CD4-positive, alpha-beta T cell treated with Interferon gamma for 1 hour (primary cell): ENCODE results near the gene SLC26A11.
"Not testable (repeated sequence)": the region's sequence is repeated elsewhere in the genome, so short reads cannot be mapped to it uniquely, and the experiment has no call there.

Experiments used
- DNase-seq: peaks from one replicate; pipeline ENCODE4 v3.0.0-alpha.2; 2020

The SLC26A11 gene

GRCh38 chr17:80263253-80264204 is 43.3 kb downstream of the SLC26A11 start:
- DNase-seq: peak; percentile 86

GRCh38 chr17:80264205-80265075 is 44.2 kb downstream of the SLC26A11 start:
- peak; percentile 43 for DNase-seq

GRCh38 chr17:80265205-80266068 is 45.2 kb downstream of the SLC26A11 start:
- peak; percentile 59 for DNase-seq

- no peak for DNase-seq
Measured at GRCh38 chr17:80267391-80267790, 47.2 kb downstream of the SLC26A11 start.

- no peak for DNase-seq
Measured at GRCh38 chr17:80268427-80268826, 48.2 kb downstream of the SLC26A11 start.

GRCh38 chr17:80269405-80269807 is 49.2 kb downstream of the SLC26A11 start:
- no peak for DNase-seq

- no peak for DNase-seq
Measured at GRCh38 chr17:80270104-80270503, 49.9 kb downstream of the SLC26A11 start.

- peak; percentile 18 for DNase-seq
Measured at GRCh38 chr17:80270836-80271235, 50.6 kb downstream of the SLC26A11 start.

- DNase-seq: no peak
Measured at GRCh38 chr17:80272366-80272765, 52.1 kb downstream of the SLC26A11 start.

- DNase-seq: peak; percentile 18
Measured at GRCh38 chr17:80274331-80274730, 54.1 kb downstream of the SLC26A11 start.

- DNase-seq: no peak
Measured at GRCh38 chr17:80274871-80275449, 54.7 kb downstream of the SLC26A11 start.

- not testable (repeated sequence) for DNase-seq
Measured at GRCh38 chr17:80275857-80276256, 55.6 kb downstream of the SLC26A11 start.

- DNase-seq: no peak
Measured at GRCh38 chr17:80277751-80278671, 57.8 kb downstream of the SLC26A11 start.

- no peak for DNase-seq
Measured at GRCh38 chr17:80279895-80280294, 59.7 kb downstream of the SLC26A11 start.

GRCh38 chr17:80281516-80281915 is 61.3 kb downstream of the SLC26A11 start:
- no peak for DNase-seq

- DNase-seq: no peak
Measured at GRCh38 chr17:80283116-80283852, 63.1 kb downstream of the SLC26A11 start.

- DNase-seq: no peak
Measured at GRCh38 chr17:80284631-80285030, 64.4 kb downstream of the SLC26A11 start.

GRCh38 chr17:80285237-80285920 is 65.2 kb downstream of the SLC26A11 start:
- no peak for DNase-seq

GRCh38 chr17:80286638-80286960 is 66.4 kb downstream of the SLC26A11 start:
- DNase-seq: no peak

- no peak for DNase-seq
Measured at GRCh38 chr17:80287038-80287437, 66.8 kb downstream of the SLC26A11 start.
